SHP77 treated with DMSO at 0.1 percent for 48 hours (cell line): ENCODE results near the gene GAB3.
"Not testable (repeated sequence)": the region's sequence is repeated elsewhere in the genome, so short reads cannot be mapped to it uniquely, and the experiment has no call there.

Experiments
- DNase-seq: peaks from one replicate; lab custom pipeline; 2025; lab: John Stamatoyannopoulos, UW

GAB3 gene

GRCh38 chrX:154655786-154656185 is 95.1 kb downstream of the GAB3 start:
- DNase-seq: no peak

GRCh38 chrX:154655346-154655745 is 95.5 kb downstream of the GAB3 start:
- DNase-seq: no peak

- DNase-seq: no peak
Observed at GRCh38 chrX:154654925-154655324, 96.0 kb downstream of the GAB3 start.

- no peak for DNase-seq
Observed at GRCh38 chrX:154654372-154654771, 96.5 kb downstream of the GAB3 start.

- not testable (repeated sequence) for DNase-seq
Observed at GRCh38 chrX:154653413-154653812, 97.5 kb downstream of the GAB3 start, which contains the start of gene CTAG2. Gene CTAG2 (minus strand): TSS chrX:154653579. CDS start chrX:154653515, 64 bp downstream.

GRCh38 chrX:154653048-154653401 is 97.9 kb downstream of the GAB3 start:
- no peak for DNase-seq

GRCh38 chrX:154652311-154653047 is 98.4 kb downstream of the GAB3 start:
- no peak for DNase-seq

- no peak for DNase-seq
Observed at GRCh38 chrX:154650221-154650510, 100.7 kb downstream of the GAB3 start.

GRCh38 chrX:154649503-154650220 is 101.2 kb downstream of the GAB3 start:
- DNase-seq: no peak

GRCh38 chrX:154648931-154649330 is 101.9 kb downstream of the GAB3 start:
- no peak for DNase-seq

- DNase-seq: not testable (repeated sequence)
Observed at GRCh38 chrX:154645745-154646378, 105.0 kb downstream of the GAB3 start.

GRCh38 chrX:154643708-154644107 is 107.2 kb downstream of the GAB3 start:
- not testable (repeated sequence) for DNase-seq

GRCh38 chrX:154641740-154642139 is 109.1 kb downstream of the GAB3 start:
- DNase-seq: not testable (repeated sequence)

GRCh38 chrX:154633661-154634060 is 117.2 kb downstream of the GAB3 start:
- not testable (repeated sequence) for DNase-seq

GRCh38 chrX:154630949-154631348 is 119.9 kb downstream of the GAB3 start:
- not testable (repeated sequence) for DNase-seq

- DNase-seq: not testable (repeated sequence)
Observed at GRCh38 chrX:154628960-154629359, 121.9 kb downstream of the GAB3 start.
